ENCODE measurements around the gene TP53INP2. TPM values are rescaled to one million over a fixed set of nuclear protein-coding genes. Genes with fewer than 3 reads are reported as not detected.

The TP53INP2 gene
- total RNA-seq, 1 experiment from 2014 or later = 7.1 TPM

- Histone ChIP-seq H3K9me3 (ENCODE audit: control insufficient read depth in 1 of 2, insufficient read depth in 1 of 2, low read depth in 1 of 2, low read length in 2 of 2) (no peaks in the 10 kb centered on the region), H3K4me1 (ENCODE audit: control insufficient read depth in 1 of 2, insufficient read depth in 2 of 2, low read length in 2 of 2) (no peaks in the 10 kb centered on the region), H4K20me1 (ENCODE audit: insufficient read depth) (no peaks in the 10 kb centered on the region), H3K27me3 (ENCODE audit: insufficient read depth, low read length) (no peaks in the 10 kb centered on the region), H2AFZ (ENCODE audit: low read depth, low read length, poor library complexity, severe bottlenecking) (no peak overlapping the region), H3K9ac (ENCODE audit: low read length) (no peak overlapping the region), H3K4me2 (ENCODE audit: low read length) (no peak overlapping the region), H3K27ac (ENCODE audit: low read depth, low read length) (no peak overlapping the region), H3K4me3 (replicated peaks in 1 of 2; ENCODE audit: low read depth in 1 of 2, low read length in 2 of 2) (no peak overlapping the region), H3K9me2 (ENCODE audit: insufficient read depth) (no peaks in the 10 kb centered on the region), H3K79me2 (ENCODE audit: insufficient read depth, low read length) (no peaks in the 10 kb centered on the region), H3K36me3 (ENCODE audit: control insufficient read depth in 1 of 2, insufficient read depth in 2 of 2, low read length in 2 of 2) (peaks cover 29 to 39% of the 10 kb centered on the region in 2 experiments)
- intact Hi-C loops (cut with micrococcal nuclease) = no loop called here
- POLR2A ChIA-PET = no interaction called here
- RAD21 ChIA-PET (ENCODE audit: low non-redundant PET in 1 of 2, low total read pairs in 2 of 2, uncharacterized antibody in 2 of 2, unreplicated experiment in 2 of 2) = no interaction called here
- no peak for ATAC-seq
- CTCF ChIA-PET = interaction anchor here (1.0 kb wide), 1 partner anchor 23 kb away, joined by 3 read pairs; no protein-coding TSS in a partner anchor
- no peak for DNase-seq (ENCODE audit: low read depth, low spot score)
- no peak for TF ChIP-seq REST (IDR thresholded peaks at IDR 0.05; ENCODE audit: low read depth)
- TF ChIP-seq EZH2phosphoT487 (IDR thresholded peaks at IDR 0.05; ENCODE audit: borderline replicate concordance) = no peak
- TF ChIP-seq MAX (IDR thresholded peaks at IDR 0.05) = no peak
- TF ChIP-seq ZNF274 (IDR thresholded peaks at IDR 0.05; ENCODE audit: low read depth, low read length) = no peak
- no peak for TF ChIP-seq CTCF (IDR thresholded peaks at IDR 0.05 in 2 of 3, conservative IDR thresholded peaks at IDR 0.05 in 1 of 3; ENCODE audit: borderline replicate concordance in 1 of 3, insufficient read depth in 1 of 3, low read depth in 2 of 3, low read length in 2 of 3)
- no peak for TF ChIP-seq CEBPB (IDR thresholded peaks at IDR 0.05; ENCODE audit: low read depth)
- TF ChIP-seq SIN3A (IDR thresholded peaks at IDR 0.05; ENCODE audit: low read depth) = no peak
- TF ChIP-seq ZFX (IDR thresholded peaks at IDR 0.05) = no peak
- TF ChIP-seq CBX3 (IDR thresholded peaks at IDR 0.05; ENCODE audit: low read depth) = no peak
- no TSS peak for BruUV-seq (replicated peaks)
Measured at GRCh38 chr20:34746674-34747073, 42.5 kb downstream of the TP53INP2 start.

Data from HCT116 (cell line).